Measurements from ENCODE around the gene SORL1.

DNA sequence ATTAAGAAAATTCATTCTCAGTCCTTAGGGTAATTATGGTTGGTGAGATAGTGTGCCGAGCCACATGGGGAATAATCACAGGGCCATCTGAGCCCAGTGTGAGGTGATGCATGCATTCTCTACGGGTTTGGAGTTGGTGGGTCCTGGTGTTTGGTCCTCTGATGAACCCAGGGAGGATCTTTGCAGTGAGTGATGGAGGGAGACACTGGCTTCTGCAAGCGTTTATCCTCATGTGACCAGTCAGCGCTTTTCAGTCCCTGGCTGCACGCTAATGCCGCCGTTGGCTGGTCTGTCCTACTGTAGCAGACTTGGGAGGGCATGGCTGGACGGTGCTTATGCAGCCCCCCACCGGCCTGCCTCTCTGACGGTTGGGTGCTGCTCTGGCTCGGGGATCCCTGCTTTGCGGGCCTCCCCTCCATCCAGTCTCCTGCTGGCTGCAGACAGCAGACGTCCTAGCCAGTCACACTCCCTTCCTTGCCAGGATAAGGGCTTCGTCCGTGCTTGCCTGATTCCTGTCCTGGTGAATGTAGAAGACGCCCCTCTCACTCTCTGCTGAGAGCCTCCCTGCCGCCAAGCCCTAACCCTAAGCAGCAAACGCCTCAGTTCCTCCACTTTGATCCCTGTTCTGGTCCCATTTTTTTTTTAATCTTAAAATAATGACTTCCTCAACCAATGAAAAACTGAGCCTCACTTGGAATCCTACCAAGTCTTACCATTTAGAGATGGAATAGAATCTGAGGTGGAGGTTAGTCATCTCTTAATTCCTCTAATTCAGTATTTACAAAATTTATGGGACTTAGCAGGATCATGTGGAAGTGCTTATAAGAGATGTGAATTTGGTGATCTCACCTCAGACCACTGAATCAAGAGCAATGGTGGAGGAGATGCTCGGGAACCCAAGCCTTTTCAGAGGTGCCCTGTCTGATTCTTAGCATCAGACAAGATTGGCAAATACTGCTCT is 144.4 kb downstream of the SORL1 start:
- TF ChIP-seq, protein P1, sequence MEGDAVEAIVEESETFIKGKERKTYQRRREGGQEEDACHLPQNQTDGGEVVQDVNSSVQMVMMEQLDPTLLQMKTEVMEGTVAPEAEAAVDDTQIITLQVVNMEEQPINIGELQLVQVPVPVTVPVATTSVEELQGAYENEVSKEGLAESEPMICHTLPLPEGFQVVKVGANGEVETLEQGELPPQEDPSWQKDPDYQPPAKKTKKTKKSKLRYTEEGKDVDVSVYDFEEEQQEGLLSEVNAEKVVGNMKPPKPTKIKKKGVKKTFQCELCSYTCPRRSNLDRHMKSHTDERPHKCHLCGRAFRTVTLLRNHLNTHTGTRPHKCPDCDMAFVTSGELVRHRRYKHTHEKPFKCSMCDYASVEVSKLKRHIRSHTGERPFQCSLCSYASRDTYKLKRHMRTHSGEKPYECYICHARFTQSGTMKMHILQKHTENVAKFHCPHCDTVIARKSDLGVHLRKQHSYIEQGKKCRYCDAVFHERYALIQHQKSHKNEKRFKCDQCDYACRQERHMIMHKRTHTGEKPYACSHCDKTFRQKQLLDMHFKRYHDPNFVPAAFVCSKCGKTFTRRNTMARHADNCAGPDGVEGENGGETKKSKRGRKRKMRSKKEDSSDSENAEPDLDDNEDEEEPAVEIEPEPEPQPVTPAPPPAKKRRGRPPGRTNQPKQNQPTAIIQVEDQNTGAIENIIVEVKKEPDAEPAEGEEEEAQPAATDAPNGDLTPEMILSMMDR (IDR thresholded peaks at IDR 0.05; ENCODE audit: low read depth, low read length): no peak
- TF ChIP-seq POLR2A (IDR thresholded peaks at IDR 0.05; ENCODE audit: extremely low read depth, insufficient read length): no peak
- TF ChIP-seq, protein P2, sequence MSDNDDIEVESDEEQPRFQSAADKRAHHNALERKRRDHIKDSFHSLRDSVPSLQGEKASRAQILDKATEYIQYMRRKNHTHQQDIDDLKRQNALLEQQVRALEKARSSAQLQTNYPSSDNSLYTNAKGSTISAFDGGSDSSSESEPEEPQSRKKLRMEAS (IDR thresholded peaks at IDR 0.05; ENCODE audit: low read depth, low read length): no peak
